LNCaP clone FGC (cell line): ENCODE data around the gene LOXL1.

Experiments used
- DNase-seq: peaks from one replicate; pipeline ENCODE4 v3.0.0-alpha.2; 2011; ENCODE audit warnings: low read depth
- H3K4me3 ChIP-seq: 2 replicates; pipeline ENCODE4 v1.5.1; 2011; ENCODE audit warnings: mild to moderate bottlenecking, low read depth, low read length, control low read depth
- TF ChIP-seq, protein P1 (sequence below): IDR thresholded peaks from 2 replicates; pipeline ENCODE4 v1.5.1; 2012; ENCODE audit warnings: mild to moderate bottlenecking; ENCODE audit not compliant: control insufficient read depth, insufficient read depth; ENCODE audit errors: extremely low read depth

The LOXL1 gene

DNA sequence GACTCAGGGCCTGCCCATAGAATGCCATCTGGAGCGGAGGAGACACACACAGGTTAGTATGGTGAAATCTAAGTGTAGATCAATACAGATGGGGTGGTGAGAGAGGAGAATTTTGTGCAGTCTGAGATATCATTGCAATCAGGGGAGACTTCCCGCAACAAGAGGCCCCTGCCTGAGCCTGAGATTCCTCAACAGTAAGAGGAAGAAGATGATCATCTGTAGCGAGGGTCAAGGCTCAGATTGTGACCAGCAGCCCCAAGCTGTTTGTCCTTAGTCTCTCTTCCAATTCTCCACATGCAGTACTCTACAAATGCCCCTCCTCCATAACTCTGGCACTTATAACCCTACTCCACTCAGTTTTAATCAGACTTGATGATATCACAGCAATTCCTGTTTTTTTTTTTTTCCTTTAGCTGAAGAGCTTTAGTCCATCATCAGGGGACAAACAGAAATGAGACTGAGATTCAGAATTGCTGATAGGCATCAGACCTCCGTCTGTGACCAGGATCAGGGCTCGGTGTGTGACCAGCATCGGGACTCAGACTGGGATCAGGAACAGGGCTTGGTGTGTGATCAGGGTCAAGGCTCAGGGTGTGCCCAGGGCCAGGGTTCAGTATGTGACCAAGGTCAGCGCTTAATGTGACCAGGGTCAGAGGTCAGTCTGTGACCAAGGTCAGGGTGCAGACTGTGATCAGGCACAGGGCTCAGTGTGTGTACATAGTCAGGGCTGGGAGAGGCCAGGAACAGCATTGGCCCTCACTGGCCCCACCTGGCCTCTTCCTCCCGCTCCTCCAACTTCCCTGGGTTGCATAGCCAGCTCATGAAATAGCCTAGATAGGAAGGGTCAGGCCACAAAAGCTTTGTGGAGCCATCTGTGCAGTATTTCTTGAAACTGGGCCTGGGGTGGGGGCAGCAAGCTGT is 14.1 kb downstream of the LOXL1 start:
- DNase-seq: no peak
- H3K4me3 ChIP-seq: no peak overlapping the region
- TF ChIP-seq, protein P1, sequence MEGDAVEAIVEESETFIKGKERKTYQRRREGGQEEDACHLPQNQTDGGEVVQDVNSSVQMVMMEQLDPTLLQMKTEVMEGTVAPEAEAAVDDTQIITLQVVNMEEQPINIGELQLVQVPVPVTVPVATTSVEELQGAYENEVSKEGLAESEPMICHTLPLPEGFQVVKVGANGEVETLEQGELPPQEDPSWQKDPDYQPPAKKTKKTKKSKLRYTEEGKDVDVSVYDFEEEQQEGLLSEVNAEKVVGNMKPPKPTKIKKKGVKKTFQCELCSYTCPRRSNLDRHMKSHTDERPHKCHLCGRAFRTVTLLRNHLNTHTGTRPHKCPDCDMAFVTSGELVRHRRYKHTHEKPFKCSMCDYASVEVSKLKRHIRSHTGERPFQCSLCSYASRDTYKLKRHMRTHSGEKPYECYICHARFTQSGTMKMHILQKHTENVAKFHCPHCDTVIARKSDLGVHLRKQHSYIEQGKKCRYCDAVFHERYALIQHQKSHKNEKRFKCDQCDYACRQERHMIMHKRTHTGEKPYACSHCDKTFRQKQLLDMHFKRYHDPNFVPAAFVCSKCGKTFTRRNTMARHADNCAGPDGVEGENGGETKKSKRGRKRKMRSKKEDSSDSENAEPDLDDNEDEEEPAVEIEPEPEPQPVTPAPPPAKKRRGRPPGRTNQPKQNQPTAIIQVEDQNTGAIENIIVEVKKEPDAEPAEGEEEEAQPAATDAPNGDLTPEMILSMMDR: no peak

DNA sequence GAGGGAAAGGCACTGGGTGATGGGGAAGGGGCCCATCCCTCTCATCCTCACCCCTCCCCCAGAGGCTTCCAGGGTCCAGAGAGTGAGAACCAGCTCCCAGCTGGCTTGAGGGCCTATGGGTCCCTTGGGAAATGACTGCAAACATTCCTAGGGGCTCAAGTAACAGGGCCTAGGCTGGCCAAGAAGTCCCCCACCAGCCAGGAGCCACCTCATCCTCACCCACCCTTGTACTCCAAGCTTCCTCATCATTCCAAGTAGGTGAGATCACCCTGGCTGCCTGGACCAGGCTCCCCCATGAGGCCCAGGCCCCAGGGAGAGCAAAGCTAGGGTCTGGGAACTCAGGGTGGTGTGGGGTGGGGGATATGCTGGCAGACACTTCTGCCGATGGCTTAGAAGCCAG is 14.8 kb downstream of the LOXL1 start:
- H3K4me3 ChIP-seq: no peak overlapping the region
- TF ChIP-seq, protein P1: no peak
- DNase-seq: no peak

DNA sequence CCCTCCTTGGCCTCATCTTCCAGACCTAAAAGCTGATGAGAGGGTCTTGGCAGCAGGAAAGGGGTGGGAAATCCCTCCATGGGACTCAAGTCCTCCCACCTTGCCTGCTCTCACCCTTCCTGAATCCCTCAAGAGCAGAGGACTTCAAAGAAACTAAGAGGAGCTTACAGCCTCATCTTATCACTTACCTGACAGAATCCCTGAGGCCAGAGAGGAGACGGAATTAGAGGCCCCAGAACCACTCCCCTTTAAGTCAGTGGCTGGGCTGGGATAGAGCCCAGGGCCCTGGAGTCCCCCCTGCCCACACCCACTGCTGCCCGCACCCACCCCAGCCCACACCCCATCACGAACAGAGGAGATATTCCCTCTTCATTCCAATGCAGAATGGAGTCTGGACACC is 15.2 kb downstream of the LOXL1 start:
- TF ChIP-seq, protein P1: no peak

DNA sequence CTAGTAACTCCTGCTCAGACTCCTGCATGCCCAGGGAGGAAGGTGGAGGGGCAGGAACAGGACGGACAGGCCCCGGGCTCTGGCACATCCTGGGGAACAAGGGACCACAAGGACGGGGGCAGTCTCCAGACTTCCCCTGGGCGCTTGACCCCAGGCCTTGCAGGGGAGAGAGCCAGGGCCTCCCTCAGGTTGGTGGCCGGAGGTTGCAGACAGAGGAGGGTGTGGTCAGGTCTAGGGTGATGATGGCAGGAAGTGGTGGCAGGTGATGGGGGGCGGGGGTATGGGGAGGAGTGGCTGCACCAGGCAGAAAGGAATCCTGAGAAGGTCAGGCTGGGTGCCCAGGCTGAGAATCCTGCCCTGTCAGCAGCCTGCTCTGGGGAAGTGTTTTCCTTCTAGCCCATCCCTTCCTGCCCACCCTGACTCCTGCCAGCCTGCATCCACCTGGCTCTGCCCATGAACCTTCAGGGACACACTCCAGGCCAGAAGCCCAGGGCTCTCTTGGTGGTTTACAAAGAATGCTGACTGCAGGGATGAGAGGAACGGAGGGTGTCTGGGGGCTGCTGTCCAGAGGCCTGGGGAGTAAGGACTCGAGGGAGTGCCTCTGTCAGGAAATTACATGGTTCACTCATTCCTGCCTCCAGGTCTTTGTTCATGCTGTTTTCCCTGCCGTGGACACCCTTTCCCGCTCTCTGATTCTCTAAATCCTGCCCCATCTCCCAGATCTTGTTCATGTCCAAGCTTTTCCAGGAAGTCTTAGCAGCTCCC is 15.8 kb downstream of the LOXL1 start:
- TF ChIP-seq, protein P1: no peak
- no peak overlapping the region for H3K4me3 ChIP-seq
- DNase-seq: no peak

More for the DNA sequence above, 15.2 kb downstream of the LOXL1 start:
- H3K4me3 ChIP-seq: no peak overlapping the region
- DNase-seq: no peak

DNA sequence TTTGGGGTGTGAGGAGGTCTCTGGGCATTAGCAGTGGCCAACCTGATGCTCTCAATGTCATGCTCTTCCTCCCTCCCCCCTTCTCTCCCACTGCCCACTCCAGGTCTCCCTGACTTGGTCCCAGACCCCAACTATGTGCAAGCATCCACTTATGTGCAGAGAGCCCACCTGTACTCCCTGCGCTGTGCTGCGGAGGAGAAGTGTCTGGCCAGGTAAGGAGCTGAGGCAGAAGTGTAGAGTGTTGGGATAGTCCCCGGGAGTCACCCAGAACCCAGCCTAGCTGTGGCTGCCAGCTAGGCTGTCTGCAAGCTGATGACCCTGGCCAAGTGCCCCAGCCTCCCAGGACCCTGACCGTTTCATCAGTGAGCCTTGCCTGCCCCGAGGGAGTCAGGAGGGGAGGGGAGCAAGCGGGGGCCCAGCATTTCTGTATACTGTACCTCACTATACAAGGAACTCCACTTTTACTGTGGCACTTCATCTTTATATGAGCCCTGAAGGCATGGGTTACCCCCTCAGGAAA is 16.5 kb downstream of the LOXL1 start:
- TF ChIP-seq, protein P1: no peak
- H3K4me3 ChIP-seq: no peak overlapping the region

DNA sequence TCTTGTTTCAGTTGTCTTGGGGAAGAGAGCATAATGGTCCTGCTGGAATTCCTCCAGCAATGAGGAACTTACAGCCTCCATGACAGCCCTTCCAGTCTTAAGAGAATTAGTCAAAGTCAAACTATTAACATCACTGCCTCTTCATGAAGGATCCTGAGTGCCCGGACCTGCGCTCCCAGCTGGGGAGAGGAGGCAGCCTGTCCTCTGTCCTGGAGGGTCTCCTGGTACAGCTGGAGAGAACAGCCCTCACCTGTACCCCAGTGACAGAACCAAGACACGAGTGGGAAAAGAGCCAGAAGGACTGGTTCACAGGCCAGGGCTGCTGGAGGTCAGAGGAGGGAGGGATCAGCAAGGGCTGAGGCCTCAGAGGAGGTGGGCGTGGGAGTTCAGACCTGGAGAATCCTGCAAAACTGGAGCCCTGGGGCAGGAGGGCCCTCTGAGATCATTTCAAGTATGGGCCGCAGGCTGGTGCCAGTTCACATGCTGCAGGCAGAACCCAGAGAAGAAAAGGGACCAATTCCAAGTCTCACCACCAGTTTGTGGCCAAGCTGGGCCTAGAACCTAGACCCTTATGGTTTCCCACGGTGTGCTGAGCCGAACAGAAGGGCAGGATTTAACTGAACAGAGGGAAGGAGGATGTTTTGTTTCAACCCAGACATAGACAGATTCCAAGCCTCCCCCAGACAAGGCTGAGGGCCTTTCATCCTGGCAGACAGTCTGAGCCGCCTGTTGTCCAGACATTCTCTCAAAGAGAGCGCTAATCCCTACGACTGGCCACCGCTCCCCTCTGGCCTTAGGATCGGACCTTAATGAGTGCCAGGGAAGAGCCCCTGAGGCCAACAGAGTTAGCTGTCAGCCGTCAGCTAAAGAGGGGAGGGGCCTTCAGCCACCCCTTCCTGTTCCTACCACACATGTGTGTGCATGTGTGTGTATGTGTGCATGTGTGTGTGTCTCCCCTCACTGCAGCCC is 18.2 kb downstream of the LOXL1 start:
- no peak for DNase-seq
- TF ChIP-seq, protein P1: no peak
- H3K4me3 ChIP-seq: no peak overlapping the region

More for the DNA sequence above, 16.5 kb downstream of the LOXL1 start:
- DNase-seq: no peak
